Activated gamma-delta T cell treated with anti-CD3 and anti-CD28 coated beads, Interleukin-2, amount 50 U/mL, for 16 hours (primary cell): ENCODE measurements around the gene NME4.
"Not testable (repeated sequence)": the region's sequence is repeated elsewhere in the genome, so short reads cannot be mapped to it uniquely, and the experiment has no call there.

Experiments
- DNase-seq: peaks from one replicate; pipeline ENCODE4 v3.0.0-alpha.2; 2020; ENCODE audit warnings: low read depth

Gene NME4

GRCh38 chr16:398561-399339, 1.8 kb downstream of the NME4 start:
- no peak for DNase-seq

DNA sequence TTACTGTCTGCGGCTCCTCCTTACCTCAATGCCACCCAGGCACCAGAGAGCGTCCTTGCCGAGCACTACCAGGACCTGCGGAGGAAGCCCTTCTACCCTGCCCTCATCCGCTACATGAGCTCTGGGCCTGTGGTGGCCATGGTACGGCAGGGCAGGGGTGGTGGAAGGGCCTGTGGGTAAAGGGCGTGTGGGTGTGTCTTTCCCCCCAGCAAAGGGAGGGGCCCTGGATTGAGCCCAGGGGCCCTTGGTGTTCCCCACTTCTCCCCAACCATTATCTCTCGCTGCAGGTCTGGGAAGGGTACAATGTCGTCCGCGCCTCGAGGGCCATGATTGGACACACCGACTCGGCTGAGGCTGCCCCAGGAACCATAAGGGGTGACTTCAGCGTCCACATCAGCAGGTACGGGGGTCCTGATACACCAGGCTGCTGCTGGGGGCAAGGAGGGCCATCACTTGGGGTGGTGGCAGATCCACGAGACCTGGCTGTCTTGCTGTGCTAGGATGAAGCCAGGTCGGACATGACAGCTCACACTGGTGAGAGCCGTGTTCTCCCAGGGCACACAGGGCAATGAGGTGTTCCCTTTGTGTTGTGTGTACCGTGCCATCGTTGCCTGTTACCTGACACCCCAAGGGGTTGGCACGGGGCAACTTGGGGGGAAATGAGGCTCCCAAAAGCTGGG, 2.5 kb downstream of the NME4 start:
- DNase-seq = no peak

DNA sequence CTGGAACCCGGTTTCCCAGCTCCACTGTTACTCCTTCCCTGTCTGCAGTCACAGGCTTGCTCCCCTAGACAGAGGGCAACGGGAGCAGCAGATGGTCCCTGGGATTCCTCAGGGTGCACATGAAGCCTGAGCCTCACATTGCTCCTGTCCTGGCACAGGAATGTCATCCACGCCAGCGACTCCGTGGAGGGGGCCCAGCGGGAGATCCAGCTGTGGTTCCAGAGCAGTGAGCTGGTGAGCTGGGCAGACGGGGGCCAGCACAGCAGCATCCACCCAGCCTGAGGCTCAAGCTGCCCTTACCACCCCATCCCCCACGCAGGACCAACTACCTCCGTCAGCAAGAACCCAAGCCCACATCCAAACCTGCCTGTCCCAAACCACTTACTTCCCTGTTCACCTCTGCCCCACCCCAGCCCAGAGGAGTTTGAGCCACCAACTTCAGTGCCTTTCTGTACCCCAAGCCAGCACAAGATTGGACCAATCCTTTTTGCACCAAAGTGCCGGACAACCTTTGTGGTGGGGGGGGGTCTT, 3.1 kb downstream of the NME4 start:
- DNase-seq = no peak

DNA sequence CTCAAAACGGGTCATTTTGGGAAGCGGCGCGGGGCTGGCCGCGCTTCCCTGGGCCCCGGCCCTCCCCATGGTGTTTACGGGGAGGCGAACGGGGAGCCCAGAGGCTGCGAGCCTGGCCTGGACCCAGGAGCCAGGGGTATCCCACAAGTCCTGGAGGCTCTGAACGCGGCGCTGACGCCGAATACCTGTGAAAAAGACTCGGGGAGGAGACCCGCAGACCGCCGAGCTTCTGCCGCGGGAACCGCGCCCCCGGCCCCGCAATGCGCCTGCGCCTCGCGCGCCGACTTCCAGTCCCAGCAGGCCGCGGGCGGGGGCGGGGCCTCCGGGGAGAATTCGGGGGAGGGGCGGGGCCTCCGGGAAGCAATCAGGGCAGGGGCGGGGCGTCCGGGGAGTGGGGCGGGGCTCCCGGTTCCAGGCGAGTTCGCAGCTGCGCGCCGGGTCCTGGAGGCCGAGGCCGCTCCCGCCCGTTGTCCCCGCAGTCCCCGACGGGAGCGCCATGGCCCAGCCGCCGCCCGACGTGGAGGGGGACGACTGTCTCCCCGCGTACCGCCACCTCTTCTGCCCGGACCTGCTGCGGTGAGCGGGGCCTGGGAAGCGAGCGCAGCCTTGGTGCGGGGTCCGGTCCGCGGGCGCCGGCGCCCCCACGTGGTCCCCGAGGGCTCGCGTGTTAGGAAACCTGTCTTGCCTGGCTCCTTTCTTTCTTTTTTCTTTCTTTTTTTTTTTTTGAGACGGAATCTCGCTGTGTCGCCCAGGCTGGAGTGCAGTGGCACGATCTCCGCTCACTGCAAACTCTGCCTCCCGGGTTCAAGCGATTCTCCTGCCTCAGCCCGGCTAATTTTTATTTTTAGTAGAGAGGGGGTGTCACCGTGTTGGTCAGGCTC, 4.7 kb downstream of the NME4 start, which contains the start of gene DECR2:
TSS of gene DECR2 (plus strand) at position 418 of the 881 bp plus-strand sequence. CDS start at position 497, 79 bp downstream.
- peak; percentile 99 for DNase-seq

DNA sequence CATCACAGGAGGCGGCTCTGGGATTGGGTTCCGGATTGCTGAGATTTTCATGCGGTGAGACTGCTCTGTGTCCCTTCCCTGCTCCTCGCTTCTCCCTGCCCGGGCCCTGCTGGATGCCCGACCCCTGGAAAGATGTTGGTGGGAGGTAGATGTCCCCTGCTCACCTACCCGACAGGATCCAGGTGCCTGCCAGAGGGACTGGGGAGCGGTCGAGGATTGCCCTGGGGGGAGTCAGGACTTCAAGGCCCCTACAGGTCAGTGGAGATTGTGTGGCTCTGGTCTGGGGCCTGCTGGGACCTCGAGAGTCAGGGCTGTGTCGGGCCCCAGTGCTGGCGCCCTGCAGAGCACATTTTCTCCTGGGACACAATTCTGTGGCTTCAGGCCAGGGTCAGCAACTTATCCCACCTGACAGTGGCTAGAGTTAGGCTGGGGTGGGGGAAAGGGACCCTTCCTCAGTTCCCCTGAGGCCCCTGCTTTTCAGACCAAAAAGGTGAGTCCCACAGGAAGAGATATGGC, 8.0 kb downstream of the NME4 start:
- no peak for DNase-seq

- DNase-seq = no peak
Observed at GRCh38 chr16:405548-406506, 8.8 kb downstream of the NME4 start.

DNA sequence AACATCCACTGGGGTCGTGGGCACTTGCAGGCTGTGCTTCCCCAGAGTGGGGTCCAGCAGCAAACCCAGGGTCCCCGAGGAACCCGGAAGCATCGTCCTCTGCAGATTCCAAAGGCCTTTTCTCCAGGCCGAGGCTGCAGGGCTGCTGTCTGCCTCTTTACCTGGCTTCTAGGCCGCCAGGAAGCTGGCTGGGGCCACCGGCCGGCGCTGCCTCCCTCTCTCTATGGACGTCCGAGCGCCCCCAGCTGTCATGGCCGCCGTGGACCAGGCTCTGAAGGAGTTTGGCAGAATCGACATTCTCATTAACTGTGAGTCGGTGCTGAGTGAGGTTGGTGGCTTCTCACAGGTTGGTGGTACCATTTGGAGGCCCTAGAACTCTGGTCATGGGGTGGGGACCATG, 10.3 kb downstream of the NME4 start:
- DNase-seq = no peak

GRCh38 chr16:410516-411178, 13.6 kb downstream of the NME4 start:
- DNase-seq = no peak

- DNase-seq = no peak
Observed at GRCh38 chr16:411576-412265, 14.7 kb downstream of the NME4 start.

DNA sequence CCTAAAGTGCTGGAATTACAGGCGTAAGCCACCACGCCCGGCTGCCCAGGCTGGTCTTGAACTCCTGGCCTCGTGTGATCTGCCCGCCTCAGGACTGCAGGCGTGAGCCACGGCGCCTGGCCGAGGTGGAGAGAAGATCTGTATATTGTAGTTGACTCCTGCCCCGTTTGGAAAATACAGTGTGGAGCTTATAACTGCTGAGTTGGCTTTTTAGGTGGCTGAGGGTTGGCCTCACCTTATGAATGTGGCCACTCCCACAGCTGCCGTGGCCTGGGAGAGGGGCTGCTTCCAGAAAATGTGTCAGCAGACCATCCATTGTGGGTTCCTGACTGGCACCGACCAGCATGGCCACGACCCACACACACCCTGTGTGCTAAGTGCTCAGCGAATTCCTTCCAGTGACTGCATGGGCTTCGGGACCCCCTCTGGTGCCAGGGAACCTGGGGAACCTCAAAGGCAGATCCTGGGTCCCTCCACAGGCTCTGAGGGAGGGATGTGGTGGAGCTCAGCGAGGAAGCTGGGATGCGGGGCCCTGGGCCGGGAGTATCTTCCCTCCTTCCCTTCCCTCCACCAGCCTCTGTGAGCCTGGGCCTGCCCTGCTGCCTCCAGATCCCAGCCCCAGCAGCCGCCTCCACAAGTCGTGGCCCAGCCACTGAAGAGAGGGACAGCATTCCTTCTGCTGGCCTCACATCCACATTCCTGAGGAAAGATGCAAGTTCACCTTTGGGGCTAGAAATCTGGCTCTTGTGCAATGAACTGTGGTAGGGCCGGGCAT, 17.6 kb downstream of the NME4 start:
- no peak for DNase-seq

DNA sequence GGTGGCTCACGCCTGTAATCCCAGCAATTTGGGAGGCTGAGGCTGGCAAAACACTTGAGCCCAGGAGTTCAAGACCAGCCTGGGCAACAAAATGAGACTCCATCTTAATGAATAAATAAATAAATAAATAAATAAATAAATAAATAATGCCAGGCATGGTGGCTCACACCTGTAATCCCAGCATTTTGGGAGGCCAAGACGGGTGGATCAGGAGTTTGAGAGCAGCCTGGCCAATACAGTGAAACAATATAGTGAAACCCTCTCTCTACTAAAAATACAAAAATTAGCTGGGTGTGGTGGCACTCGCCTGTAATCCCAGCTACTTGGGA, 18.1 kb downstream of the NME4 start:
- not testable (repeated sequence) for DNase-seq

- DNase-seq = not testable (repeated sequence)
Observed at GRCh38 chr16:422179-422578, 25.2 kb downstream of the NME4 start.

DNA sequence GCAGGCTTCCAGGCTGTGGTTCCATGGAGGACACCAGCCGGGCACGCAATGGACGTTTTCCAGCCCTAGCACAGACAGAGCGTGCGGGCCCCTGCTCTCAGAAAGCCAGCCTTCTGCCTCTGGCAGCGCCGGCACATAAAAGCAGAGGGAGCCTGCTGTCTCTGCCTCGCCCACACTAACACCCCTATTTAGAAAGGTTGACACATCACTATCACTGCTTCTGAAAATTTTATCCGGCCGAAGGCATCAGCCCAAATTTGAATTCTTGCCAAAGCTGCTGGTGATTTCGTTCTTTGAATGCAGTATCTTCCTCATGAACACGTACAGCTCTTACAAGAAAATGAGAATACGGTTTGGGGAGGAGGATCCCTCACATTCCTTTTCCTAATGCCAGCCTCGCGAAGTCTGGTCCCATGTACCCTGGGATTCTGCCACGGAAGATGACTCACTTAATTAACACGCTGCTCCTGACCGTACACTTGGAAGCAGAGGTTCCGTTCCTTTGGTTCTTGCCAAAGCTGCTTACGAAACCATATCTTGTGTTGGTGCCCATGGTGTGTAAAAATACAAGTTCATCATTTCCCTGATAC, 27.1 kb downstream of the NME4 start:
- DNase-seq = no peak

- DNase-seq = no peak
Observed at GRCh38 chr16:424623-425081, 27.7 kb downstream of the NME4 start.

GRCh38 chr16:425082-425718, 28.2 kb downstream of the NME4 start, which contains the start of gene RAB11FIP3:
TSS of gene RAB11FIP3 (plus strand) at chr16:425649. CDS start at chr16:426007, 358 bp downstream.
- DNase-seq = peak; percentile 67

DNA sequence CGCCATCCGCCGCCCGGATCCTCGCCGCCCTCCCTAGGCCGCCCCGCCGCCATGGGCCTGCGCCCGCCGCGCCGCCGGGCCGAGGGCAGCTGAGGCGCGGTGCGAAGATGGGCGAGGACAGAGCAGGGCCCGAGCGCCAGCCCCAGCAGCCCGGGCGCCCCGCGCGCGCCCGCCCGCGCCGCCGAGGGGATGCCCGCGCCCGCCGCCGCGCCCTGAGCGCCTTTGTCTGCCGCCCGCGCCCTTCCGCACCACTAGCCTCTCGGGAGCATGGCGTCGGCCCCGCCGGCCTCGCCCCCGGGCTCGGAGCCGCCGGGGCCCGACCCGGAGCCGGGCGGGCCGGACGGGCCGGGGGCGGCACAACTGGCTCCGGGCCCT, 28.7 kb downstream of the NME4 start:
- DNase-seq = peak; percentile 14

- no peak for DNase-seq
Observed at GRCh38 chr16:426115-426905, 29.3 kb downstream of the NME4 start.
